Neural progenitor cell (in vitro differentiated cells): ENCODE data around the gene EEF2K. TPM values are rescaled to one million over a fixed set of nuclear protein-coding genes. Genes with fewer than 3 reads are reported as not detected.

Experiments
- DNase-seq: peaks from one replicate; pipeline ENCODE4 v3.0.0-alpha.2; 2016; ENCODE audit warnings: low spot score
- H2AFZ ChIP-seq: fragments of 200-600 bp; sonication (generic); replicated peaks from 2 replicates; pipeline ENCODE4 v1.6.1; 2016; ENCODE audit warnings: antibody characterized with exemption
- H3F3A ChIP-seq: fragments of 200-600 bp; sonication (generic); 2 replicates; pipeline ENCODE4 v1.6.1; 2016; ENCODE audit warnings: antibody characterized with exemption, low read depth
- H3K27ac ChIP-seq: fragments of 200-600 bp; sonication (generic); 2 replicates; pipeline ENCODE4 v1.5.1; 2016; ENCODE audit warnings: mild to moderate bottlenecking
- H3K27me3 ChIP-seq: fragments of 200-600 bp; sonication (generic); 2 replicates; pipeline ENCODE4 v1.6.1; 2016; ENCODE audit warnings: mild to moderate bottlenecking, moderate library complexity
- H3K36me3 ChIP-seq: fragments of 200-600 bp; sonication (generic); 2 replicates; pipeline ENCODE4 v1.5.1; 2016
- H3K4me1 ChIP-seq: fragments of 200-600 bp; sonication (generic); 2 replicates; pipeline ENCODE4 v1.6.1; 2016; ENCODE audit warnings: mixed run types
- H3K4me2 ChIP-seq: fragments of 200-600 bp; sonication (generic); 2 replicates; pipeline ENCODE4 v1.6.1; 2016
- H3K4me3 ChIP-seq: fragments of 200-600 bp; sonication (generic); 2 replicates; pipeline ENCODE4 v1.5.1; 2016
- H3K79me2 ChIP-seq: fragments of 200-600 bp; sonication (generic); 2 replicates; pipeline ENCODE4 v1.6.1; 2016; ENCODE audit warnings: low read depth
- H3K9ac ChIP-seq: fragments of 200-600 bp; sonication (generic); 2 replicates; pipeline ENCODE4 v1.6.1; 2016
- H3K9me3 ChIP-seq: fragments of 200-600 bp; sonication (generic); 2 replicates; pipeline ENCODE4 v1.5.1; 2016; ENCODE audit warnings: low read depth
- H4K20me1 ChIP-seq: fragments of 200-600 bp; sonication (generic); 2 replicates; pipeline ENCODE4 v1.6.1; 2016; ENCODE audit warnings: low read depth
- H3K27ac Mint-ChIP-seq: 3 replicates; pipeline ENCODE4 v1.8.0; 2021; ENCODE audit warnings: mixed read lengths
- H3K27me3 Mint-ChIP-seq: 2 replicates; pipeline ENCODE4 v1.8.0; 2022; ENCODE audit warnings: low read depth, mild to moderate bottlenecking, inconsistent platforms, moderate library complexity, mixed read lengths; ENCODE audit not compliant: insufficient read depth
- H3K36me3 Mint-ChIP-seq: 3 replicates; pipeline ENCODE4 v1.8.0; 2021; ENCODE audit warnings: mixed read lengths
- H3K4me1 Mint-ChIP-seq: 3 replicates; pipeline ENCODE4 v1.8.0; 2021; ENCODE audit warnings: mixed read lengths
- H3K4me3 Mint-ChIP-seq: 3 replicates; pipeline ENCODE4 v1.8.0; 2021; ENCODE audit warnings: mild to moderate bottlenecking, moderate library complexity, mixed read lengths
- H3K9me3 Mint-ChIP-seq: 3 replicates; pipeline ENCODE4 v1.8.0; 2020; ENCODE audit warnings: mixed read lengths
- EZH2 ChIP-seq: fragments of 200-600 bp; sonication (generic); IDR thresholded peaks from 2 replicates; pipeline ENCODE4 v1.6.1; 2017; ENCODE audit warnings: antibody characterized with exemption, mild to moderate bottlenecking, moderate library complexity
- EZH2phosphoT487 ChIP-seq: fragments of 200-600 bp; sonication (generic); IDR thresholded peaks from 2 replicates; pipeline ENCODE4 v1.6.1; 2017; ENCODE audit warnings: antibody characterized with exemption
- total RNA-seq: library from RNA; depleted of rRNA; stranded (reverse); fragments of >200 nt; gene quantifications from 2 replicates; pipeline ENCODE4 v1.2.3, GENCODE V29; 2015; ENCODE audit warnings: low replicate concordance
- TF ChIP-seq, protein P1 (sequence below): fragments of 200-600 bp; sonication (generic); IDR thresholded peaks from 2 replicates; pipeline ENCODE4 v1.5.1; 2017; ENCODE audit warnings: antibody characterized with exemption, mild to moderate bottlenecking

Gene EEF2K
- total RNA-seq, 1 donor from 2014 or later = 9.0 TPM

DNA sequence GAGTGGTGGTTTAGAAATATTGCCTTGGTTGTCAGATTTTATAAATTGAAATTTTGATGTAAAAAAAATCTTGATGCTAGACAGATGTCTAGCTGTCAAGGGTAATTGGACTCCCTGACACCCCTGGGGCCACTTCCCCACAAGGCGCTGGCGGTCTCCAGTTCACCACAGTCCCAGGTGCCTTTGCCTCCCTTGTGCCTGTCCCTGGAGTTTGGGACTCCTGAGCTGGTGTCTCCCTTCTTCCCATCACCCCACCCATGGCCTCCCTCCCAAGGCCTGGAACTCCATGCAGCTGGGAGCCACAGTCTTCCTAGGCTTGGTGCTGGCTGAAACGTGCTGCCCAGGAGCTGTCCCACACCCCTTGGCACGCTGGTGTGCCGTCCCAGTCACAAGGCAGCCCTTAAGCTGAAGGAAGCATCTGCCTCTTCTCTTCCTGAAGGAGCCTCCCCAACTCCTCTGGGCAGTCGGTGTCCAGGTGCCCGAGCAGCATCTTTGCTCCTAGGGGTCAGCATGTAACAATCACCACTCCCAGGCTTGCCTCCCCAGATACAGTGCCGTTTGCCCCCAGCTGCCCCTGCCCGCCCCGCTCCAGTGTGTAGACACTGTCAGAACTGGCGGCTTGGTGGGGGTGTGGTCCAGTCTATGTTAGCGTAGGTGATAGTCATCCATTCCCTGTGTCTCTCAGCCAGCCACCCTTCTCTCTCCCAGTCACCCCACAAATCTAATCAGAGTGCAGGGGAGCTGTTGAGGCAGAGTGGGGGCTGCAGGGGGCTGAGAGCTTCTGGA is 117.3 kb downstream of the EEF2K start:
- H3K9me3 ChIP-seq = no peaks in the 10 kb centered on the region
- no peaks in the 10 kb centered on the region for H4K20me1 ChIP-seq
- H3K27ac Mint-ChIP-seq = no peak overlapping the region
- H3K4me2 ChIP-seq = no peak overlapping the region
- no peaks in the 10 kb centered on the region for H3K4me1 Mint-ChIP-seq
- H3K36me3 ChIP-seq = no peaks in the 10 kb centered on the region
- H3F3A ChIP-seq = peaks cover 18% of the 10 kb centered on the region
- H3K9me3 Mint-ChIP-seq = no peaks in the 10 kb centered on the region
- no peaks in the 10 kb centered on the region for H3K4me1 ChIP-seq
- H3K4me3 Mint-ChIP-seq = no peak overlapping the region
- no peak overlapping the region for H3K27ac ChIP-seq
- peaks cover 11% of the 10 kb centered on the region for H3K36me3 Mint-ChIP-seq
- no peak for DNase-seq
- H3K27me3 ChIP-seq = no peaks in the 10 kb centered on the region
- H3K9ac ChIP-seq = no peak overlapping the region
- no peak overlapping the region for H3K4me3 ChIP-seq
- no peak overlapping the region for H2AFZ ChIP-seq
- peaks cover 2% of the 10 kb centered on the region for H3K27me3 Mint-ChIP-seq
- TF ChIP-seq EZH2phosphoT487 (no peak), EZH2 (no peak)
- TF ChIP-seq, protein P1, sequence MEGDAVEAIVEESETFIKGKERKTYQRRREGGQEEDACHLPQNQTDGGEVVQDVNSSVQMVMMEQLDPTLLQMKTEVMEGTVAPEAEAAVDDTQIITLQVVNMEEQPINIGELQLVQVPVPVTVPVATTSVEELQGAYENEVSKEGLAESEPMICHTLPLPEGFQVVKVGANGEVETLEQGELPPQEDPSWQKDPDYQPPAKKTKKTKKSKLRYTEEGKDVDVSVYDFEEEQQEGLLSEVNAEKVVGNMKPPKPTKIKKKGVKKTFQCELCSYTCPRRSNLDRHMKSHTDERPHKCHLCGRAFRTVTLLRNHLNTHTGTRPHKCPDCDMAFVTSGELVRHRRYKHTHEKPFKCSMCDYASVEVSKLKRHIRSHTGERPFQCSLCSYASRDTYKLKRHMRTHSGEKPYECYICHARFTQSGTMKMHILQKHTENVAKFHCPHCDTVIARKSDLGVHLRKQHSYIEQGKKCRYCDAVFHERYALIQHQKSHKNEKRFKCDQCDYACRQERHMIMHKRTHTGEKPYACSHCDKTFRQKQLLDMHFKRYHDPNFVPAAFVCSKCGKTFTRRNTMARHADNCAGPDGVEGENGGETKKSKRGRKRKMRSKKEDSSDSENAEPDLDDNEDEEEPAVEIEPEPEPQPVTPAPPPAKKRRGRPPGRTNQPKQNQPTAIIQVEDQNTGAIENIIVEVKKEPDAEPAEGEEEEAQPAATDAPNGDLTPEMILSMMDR = no peak
- H3K79me2 ChIP-seq = peaks cover 12% of the 10 kb centered on the region

DNA sequence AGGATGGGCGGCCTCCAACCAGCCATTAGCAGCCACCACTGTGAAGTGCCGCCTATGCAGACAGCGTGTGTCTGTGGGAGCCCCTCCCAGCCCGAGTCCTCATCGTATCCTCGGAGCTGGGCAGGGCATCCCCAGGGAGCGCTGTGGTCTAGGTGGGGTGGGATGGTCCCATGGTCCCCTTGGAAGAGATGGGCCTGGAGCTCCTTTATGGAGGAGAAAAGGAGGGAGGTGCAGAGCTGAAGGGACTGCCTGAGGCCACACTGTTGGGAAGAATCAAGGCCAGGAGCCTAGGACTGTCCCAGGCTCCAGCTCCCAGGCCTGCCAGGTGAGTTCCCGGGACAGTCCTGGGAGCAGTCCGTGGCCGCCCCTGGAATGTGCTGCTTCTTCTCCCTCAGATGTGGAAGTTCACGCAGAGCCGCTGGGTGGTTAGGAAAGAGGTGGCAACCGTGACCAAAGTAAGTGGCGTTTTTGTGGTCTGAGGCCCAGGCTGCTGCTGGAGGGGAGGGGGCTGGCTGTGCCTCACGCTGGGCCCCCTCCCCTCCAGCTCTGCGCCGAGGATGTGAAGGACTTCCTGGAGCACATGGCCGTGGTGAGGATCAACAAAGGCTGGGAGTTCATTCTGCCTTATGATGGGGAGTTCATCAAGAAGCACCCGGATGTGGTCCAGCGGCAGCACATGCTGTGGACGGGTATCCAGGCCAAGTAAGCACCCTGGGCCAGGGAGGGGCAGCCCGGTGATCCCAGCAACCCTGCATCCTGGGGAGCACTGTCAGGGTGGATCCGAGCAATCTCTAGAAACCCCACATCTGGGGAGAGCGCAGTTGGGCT is 118.1 kb downstream of the EEF2K start:
- peaks cover 18% of the 10 kb centered on the region for H3F3A ChIP-seq
- H3K27ac ChIP-seq = no peak overlapping the region
- H3K36me3 ChIP-seq = no peaks in the 10 kb centered on the region
- H3K9me3 ChIP-seq = no peaks in the 10 kb centered on the region
- no peak for TF ChIP-seq EZH2
- no peak for TF ChIP-seq EZH2phosphoT487
- TF ChIP-seq, protein P1 = no peak
- no peaks in the 10 kb centered on the region for H3K27me3 ChIP-seq
- H3K36me3 Mint-ChIP-seq = peaks cover 8% of the 10 kb centered on the region
- H2AFZ ChIP-seq = no peak overlapping the region
- H3K9ac ChIP-seq = no peak overlapping the region
- no peak for DNase-seq
- H3K4me1 Mint-ChIP-seq = no peaks in the 10 kb centered on the region
- peaks cover 12% of the 10 kb centered on the region for H3K79me2 ChIP-seq
- H3K4me3 ChIP-seq = no peak overlapping the region
- no peaks in the 10 kb centered on the region for H4K20me1 ChIP-seq
- H3K27me3 Mint-ChIP-seq = peaks cover 2% of the 10 kb centered on the region
- no peak overlapping the region for H3K27ac Mint-ChIP-seq
- no peak overlapping the region for H3K4me2 ChIP-seq
- no peak overlapping the region for H3K4me3 Mint-ChIP-seq
- no peaks in the 10 kb centered on the region for H3K9me3 Mint-ChIP-seq
- no peaks in the 10 kb centered on the region for H3K4me1 ChIP-seq

DNA sequence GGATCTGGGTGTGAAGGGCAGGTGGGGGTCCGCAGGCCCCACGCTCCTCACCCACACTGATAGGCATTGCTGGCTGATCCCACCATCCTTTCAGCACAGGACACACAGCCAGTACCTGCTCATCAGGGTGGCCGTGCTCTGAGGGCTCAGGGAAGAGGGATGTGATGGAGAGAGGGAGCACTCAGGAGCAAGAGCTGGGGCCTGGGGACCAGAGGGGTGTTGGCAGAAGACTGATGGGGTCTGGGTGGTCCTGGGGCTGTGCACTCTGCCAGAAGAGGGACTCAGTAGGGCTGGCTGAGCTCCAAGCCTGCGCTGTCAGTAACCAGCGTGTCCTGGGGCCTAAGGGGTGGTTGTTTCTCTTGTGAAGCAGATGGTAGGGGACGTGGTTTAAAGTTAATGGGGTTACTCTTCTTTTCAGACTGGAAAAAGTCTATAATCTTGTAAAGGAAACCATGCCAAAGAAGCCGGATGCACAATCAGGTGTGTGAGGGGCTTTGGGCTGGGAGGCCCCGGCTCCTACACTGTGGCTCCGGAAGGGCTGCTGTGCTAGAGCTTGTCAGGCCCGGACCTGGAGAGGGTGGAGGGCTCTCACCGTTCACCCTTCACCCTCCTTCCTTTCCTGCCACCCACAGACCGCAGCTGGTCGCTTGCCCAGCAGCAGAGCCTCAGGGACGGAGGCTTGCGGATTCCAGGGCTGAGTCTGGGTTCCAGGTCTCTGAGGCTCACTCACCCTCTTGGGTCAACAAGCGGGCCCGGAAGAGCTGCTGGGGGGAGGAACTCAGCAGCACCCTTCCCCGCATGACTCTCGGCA is 118.9 kb downstream of the EEF2K start:
- no peak for DNase-seq
- TF ChIP-seq, protein P1 = no peak
- no peak for TF ChIP-seq EZH2
- no peak for TF ChIP-seq EZH2phosphoT487
- Mint-ChIP-seq H3K27ac (peak overlapping the region; percentile 60), H3K27me3 (peaks cover 2% of the 10 kb centered on the region), H3K36me3 (peaks cover 8% of the 10 kb centered on the region), H3K9me3 (no peaks in the 10 kb centered on the region), H3K4me3 (no peak overlapping the region), H3K4me1 (no peaks in the 10 kb centered on the region)
- H3K4me1 ChIP-seq = no peaks in the 10 kb centered on the region
- no peak overlapping the region for H3K9ac ChIP-seq
- peaks cover 15% of the 10 kb centered on the region for H3F3A ChIP-seq
- no peaks in the 10 kb centered on the region for H3K36me3 ChIP-seq
- no peaks in the 10 kb centered on the region for H3K27me3 ChIP-seq
- H4K20me1 ChIP-seq = no peaks in the 10 kb centered on the region
- H3K9me3 ChIP-seq = no peaks in the 10 kb centered on the region
- H3K4me3 ChIP-seq = no peak overlapping the region
- H3K79me2 ChIP-seq = peaks cover 12% of the 10 kb centered on the region
- no peak overlapping the region for H2AFZ ChIP-seq
- no peak overlapping the region for H3K4me2 ChIP-seq
- no peak overlapping the region for H3K27ac ChIP-seq
